Smooth muscle cell (in vitro differentiated cells): ENCODE measurements around the gene C5orf22. TPM values are rescaled to one million over a fixed set of nuclear protein-coding genes. Genes with fewer than 3 reads are reported as not detected.
A peak's percentile ranks its signal among the peaks of the same experiment; 100 is the strongest.

Experiments
- DNase-seq: peaks from one replicate; lab custom pipeline; 2025; ENCODE audit not compliant: unreplicated experiment; lab: John Stamatoyannopoulos, UW
- H2AFZ ChIP-seq: fragments of 200-600 bp; sonication (generic); 2 replicates; pipeline ENCODE4 v1.6.0; 2016; ENCODE audit warnings: antibody characterized with exemption, low read depth, mild to moderate bottlenecking
- H3F3A ChIP-seq: fragments of 200-600 bp; sonication (generic); 2 replicates; pipeline ENCODE4 v1.6.0; 2017; ENCODE audit warnings: antibody characterized with exemption, low read depth
- H3K27ac ChIP-seq: fragments of 200-600 bp; sonication (generic); 2 replicates; pipeline ENCODE4 v1.5.1; 2016; ENCODE audit warnings: low read depth, mild to moderate bottlenecking
- H3K27me3 ChIP-seq: fragments of 200-600 bp; sonication (generic); 2 replicates; pipeline ENCODE4 v1.6.1; 2016; ENCODE audit warnings: low read depth, mild to moderate bottlenecking
- H3K36me3 ChIP-seq: fragments of 200-600 bp; sonication (generic); 2 replicates; pipeline ENCODE4 v1.5.1; 2016; ENCODE audit warnings: low read depth
- H3K4me1 ChIP-seq: fragments of 200-600 bp; sonication (generic); 2 replicates; pipeline ENCODE4 v1.5.1; 2016; ENCODE audit warnings: low read depth
- H3K4me2 ChIP-seq: fragments of 200-600 bp; sonication (generic); 2 replicates; pipeline ENCODE4 v1.6.0; 2016; ENCODE audit warnings: mild to moderate bottlenecking
- H3K4me3 ChIP-seq: fragments of 200-600 bp; sonication (generic); 2 replicates; pipeline ENCODE4 v1.5.1; 2016; ENCODE audit warnings: mild to moderate bottlenecking
- H3K79me2 ChIP-seq: fragments of 200-600 bp; sonication (generic); 2 replicates; pipeline ENCODE4 v1.6.0; 2016; ENCODE audit warnings: low read depth, mild to moderate bottlenecking
- H3K9ac ChIP-seq: fragments of 200-600 bp; sonication (generic); 2 replicates; pipeline ENCODE4 v1.6.0; 2016; ENCODE audit warnings: low read depth
- H3K9me3 ChIP-seq: fragments of 200-600 bp; sonication (generic); replicated peaks from 2 replicates; pipeline ENCODE4 v1.5.1; 2016; ENCODE audit warnings: low read depth
- H4K20me1 ChIP-seq: fragments of 200-600 bp; sonication (generic); 2 replicates; pipeline ENCODE4 v1.6.0; 2016; ENCODE audit warnings: low read depth
- WGBS: methylation state at CpG from one replicate; pipeline ENCODE4 v1.1.7; 2016; ENCODE audit warnings: low lambda C conversion rate; 5-methylcytosine and 5-hydroxymethylcytosine counted together
- polyA plus RNA-seq: library from polyadenylated mRNA; unstranded; fragments of >200 nt; fragmentation: Nextera tagmentation; extraction: Ambion mirVana; gene quantifications from 2 replicates; pipeline ENCODE4 v1.2.1, GENCODE V29; 2016
- total RNA-seq: library from RNA; depleted of rRNA; stranded (reverse); fragments of >200 nt; gene quantifications from 2 replicates; pipeline ENCODE4 v1.2.3, GENCODE V29; 2014
- TF ChIP-seq, protein P1 (sequence below): fragments of 200-600 bp; sonication (generic); IDR thresholded peaks from 2 replicates; pipeline ENCODE4 v1.5.1; 2017; ENCODE audit warnings: borderline replicate concordance, mild to moderate bottlenecking, antibody characterized with exemption; ENCODE audit not compliant: insufficient read depth, poor library complexity, severe bottlenecking

C5orf22 gene
- total and polyA plus RNA-seq, 2 experiments from 2014 or later: 17.6 to 20.5 TPM

DNA sequence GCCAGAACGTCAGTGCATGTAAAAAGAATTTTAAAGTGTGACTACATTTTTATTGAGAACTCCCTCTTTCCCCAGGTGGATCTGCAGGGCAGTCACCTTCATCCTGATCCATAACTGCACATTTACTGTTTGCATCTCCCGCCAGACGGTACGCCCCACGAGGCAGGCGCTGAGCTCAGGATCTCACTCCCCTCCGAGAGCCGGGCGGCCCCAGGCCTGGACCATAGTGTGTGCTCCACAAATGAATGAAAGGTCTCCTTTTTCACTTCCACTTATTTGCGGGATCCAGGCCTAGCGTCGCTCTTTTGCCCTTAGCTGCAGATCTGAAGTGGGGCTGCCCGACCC lies 586 bp upstream of the C5orf22 start:
- Histone ChIP-seq H3K4me1 (peaks cover 16% of the 10 kb centered on the region), H3K4me2 (peak overlapping the region; percentile 94), H3K4me3 (peak overlapping the region; percentile 90), H4K20me1 (peaks cover 11% of the 10 kb centered on the region), H3K27ac (peak overlapping the region; percentile 47), H3K79me2 (peaks cover 46% of the 10 kb centered on the region), H3F3A (no peaks in the 10 kb centered on the region), H3K36me3 (peaks cover 26% of the 10 kb centered on the region), H2AFZ (peak overlapping the region; percentile 96), H3K27me3 (no peaks in the 10 kb centered on the region), H3K9me3 (no peaks in the 10 kb centered on the region), H3K9ac (peak overlapping the region; percentile 62)
- WGBS: 0% methylated on average over 13 of the region's 13 CpGs
- no peak for DNase-seq
- TF ChIP-seq, protein P1, sequence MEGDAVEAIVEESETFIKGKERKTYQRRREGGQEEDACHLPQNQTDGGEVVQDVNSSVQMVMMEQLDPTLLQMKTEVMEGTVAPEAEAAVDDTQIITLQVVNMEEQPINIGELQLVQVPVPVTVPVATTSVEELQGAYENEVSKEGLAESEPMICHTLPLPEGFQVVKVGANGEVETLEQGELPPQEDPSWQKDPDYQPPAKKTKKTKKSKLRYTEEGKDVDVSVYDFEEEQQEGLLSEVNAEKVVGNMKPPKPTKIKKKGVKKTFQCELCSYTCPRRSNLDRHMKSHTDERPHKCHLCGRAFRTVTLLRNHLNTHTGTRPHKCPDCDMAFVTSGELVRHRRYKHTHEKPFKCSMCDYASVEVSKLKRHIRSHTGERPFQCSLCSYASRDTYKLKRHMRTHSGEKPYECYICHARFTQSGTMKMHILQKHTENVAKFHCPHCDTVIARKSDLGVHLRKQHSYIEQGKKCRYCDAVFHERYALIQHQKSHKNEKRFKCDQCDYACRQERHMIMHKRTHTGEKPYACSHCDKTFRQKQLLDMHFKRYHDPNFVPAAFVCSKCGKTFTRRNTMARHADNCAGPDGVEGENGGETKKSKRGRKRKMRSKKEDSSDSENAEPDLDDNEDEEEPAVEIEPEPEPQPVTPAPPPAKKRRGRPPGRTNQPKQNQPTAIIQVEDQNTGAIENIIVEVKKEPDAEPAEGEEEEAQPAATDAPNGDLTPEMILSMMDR: no peak

DNA sequence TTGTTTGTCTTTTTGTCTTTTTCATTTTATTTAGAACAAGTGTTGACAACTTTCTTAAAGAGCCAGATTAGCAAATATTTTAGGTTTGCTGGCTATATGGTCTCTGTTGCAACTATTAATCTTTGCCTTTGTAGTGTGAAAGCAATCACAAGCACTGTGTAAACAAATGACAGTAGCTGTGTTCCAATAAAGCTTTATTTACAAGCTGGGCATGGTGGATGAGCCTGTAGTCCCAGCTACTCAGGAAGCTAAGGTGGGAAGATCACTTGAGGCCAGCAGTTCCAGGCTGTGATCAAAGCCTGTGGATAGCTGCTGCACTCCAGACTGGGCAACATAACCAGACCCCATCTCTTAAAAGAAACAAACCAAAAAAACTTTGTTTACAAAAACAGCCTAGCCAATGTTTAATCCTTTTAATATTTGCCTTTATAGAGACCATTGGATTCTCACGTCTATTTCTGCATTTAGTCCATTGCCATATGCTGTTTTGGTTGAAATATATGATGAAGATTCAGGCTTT lies 2.5 kb downstream of the C5orf22 start:
- peaks cover 24% of the 10 kb centered on the region for H3K36me3 ChIP-seq
- peaks cover 11% of the 10 kb centered on the region for H4K20me1 ChIP-seq
- WGBS: 97% methylated on average over 1 of the region's 1 CpG
- no peaks in the 10 kb centered on the region for H3K27me3 ChIP-seq
- H3K4me3 ChIP-seq: no peak overlapping the region
- H3K4me2 ChIP-seq: no peak overlapping the region
- H3K27ac ChIP-seq: no peak overlapping the region
- TF ChIP-seq, protein P1: no peak
- peaks cover 16% of the 10 kb centered on the region for H3K4me1 ChIP-seq
- H3K9me3 ChIP-seq: no peaks in the 10 kb centered on the region
- H3F3A ChIP-seq: no peaks in the 10 kb centered on the region
- peaks cover 41% of the 10 kb centered on the region for H3K79me2 ChIP-seq
- no peak for DNase-seq
- no peak overlapping the region for H3K9ac ChIP-seq
- no peak overlapping the region for H2AFZ ChIP-seq

DNA sequence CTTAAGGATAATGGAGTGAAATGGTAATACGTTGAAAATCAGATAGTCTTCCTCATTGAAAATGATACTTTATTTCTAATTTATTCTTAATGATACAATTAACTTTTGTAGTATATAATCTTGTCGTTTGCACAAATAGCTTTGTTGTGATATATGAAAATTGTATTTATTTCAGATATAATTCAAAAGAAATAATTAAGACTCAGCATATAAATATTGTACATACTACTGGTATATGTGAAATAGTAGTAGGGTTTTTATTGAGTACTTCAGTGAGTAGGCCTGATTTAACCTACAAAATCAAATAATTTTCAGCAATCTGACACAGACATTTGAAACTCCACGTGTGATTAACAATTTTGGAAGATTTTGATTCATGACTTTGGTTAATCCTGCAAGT lies 4.8 kb downstream of the C5orf22 start:
- TF ChIP-seq, protein P1: no peak
- 93% methylated on average over 3 of the region's 3 CpGs for WGBS
- Histone ChIP-seq H3K4me3 (no peak overlapping the region), H3K79me2 (peaks cover 21% of the 10 kb centered on the region), H3K36me3 (peaks cover 44% of the 10 kb centered on the region), H4K20me1 (peaks cover 11% of the 10 kb centered on the region), H3K4me1 (peaks cover 8% of the 10 kb centered on the region), H3K9ac (no peak overlapping the region), H3K4me2 (no peak overlapping the region), H2AFZ (no peak overlapping the region), H3K9me3 (no peaks in the 10 kb centered on the region), H3F3A (no peaks in the 10 kb centered on the region), H3K27me3 (no peaks in the 10 kb centered on the region), H3K27ac (no peak overlapping the region)
- no peak for DNase-seq

DNA sequence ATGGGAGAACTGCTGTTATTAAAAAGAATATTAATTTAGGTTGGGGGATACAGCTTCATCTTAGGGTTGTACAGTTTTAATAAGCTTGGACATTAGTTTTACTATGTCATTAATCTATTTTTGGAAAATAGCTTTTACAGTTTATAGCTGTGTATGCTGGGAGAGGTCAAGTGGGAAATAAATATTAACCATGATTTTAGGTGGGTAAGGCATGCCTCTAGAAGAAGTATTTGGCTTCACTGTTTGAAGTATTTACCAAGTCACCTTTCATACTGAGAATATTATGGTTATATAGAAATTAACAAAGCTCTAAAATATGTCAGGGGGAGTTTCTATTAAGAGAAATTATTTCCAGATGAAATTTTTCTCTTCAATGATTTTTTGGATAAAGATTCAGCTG lies 5.2 kb downstream of the C5orf22 start:
- H3K4me3 ChIP-seq: no peak overlapping the region
- no peak overlapping the region for H3K27ac ChIP-seq
- H3K36me3 ChIP-seq: peaks cover 45% of the 10 kb centered on the region
- H3K9me3 ChIP-seq: no peaks in the 10 kb centered on the region
- no peak overlapping the region for H2AFZ ChIP-seq
- H3K4me1 ChIP-seq: peaks cover 8% of the 10 kb centered on the region
- H3K4me2 ChIP-seq: no peak overlapping the region
- DNase-seq: no peak
- peaks cover 21% of the 10 kb centered on the region for H3K79me2 ChIP-seq
- TF ChIP-seq, protein P1: no peak
- H3K9ac ChIP-seq: no peak overlapping the region
- H3K27me3 ChIP-seq: no peaks in the 10 kb centered on the region
- peaks cover 11% of the 10 kb centered on the region for H4K20me1 ChIP-seq
- no peaks in the 10 kb centered on the region for H3F3A ChIP-seq
